Psoas muscle (tissue), 8 donors: ENCODE measurements around the gene SRMS. TPM values are rescaled to one million over a fixed set of nuclear protein-coding genes. Genes with fewer than 3 reads are reported as not detected.

Experiments used
- ATAC-seq, 4 donors: fragments of 200-7000 bp; cut with Tn5 transposase; one replicate each; pipeline ENCODE4 v1.9.1; 2020; ENCODE audit warnings: moderate library complexity in 3 of 4, mild to moderate bottlenecking in 2 of 4
- DNase-seq, 2 donors: peaks; one replicate each; pipeline ENCODE4 v3.0.0-alpha.2; 2020
- H3K27ac ChIP-seq: fragments of 200-600 bp; one replicate; pipeline ENCODE4 v1.8.0; 2022
- H3K27me3 ChIP-seq, 3 donors: fragments of 200-600 bp in 1 of 3; one replicate each; pipeline versions ENCODE4 v1.6.1 to v1.8.0; 2013 to 2022; ENCODE audit warnings: low read length in 2 of 3, mild to moderate bottlenecking in 2 of 3, moderate library complexity in 1 of 3; ENCODE audit not compliant: insufficient read depth in 3 of 3
- H3K36me3 ChIP-seq, 2 donors: fragments of 200-600 bp in 1 of 2; one replicate each; pipeline versions ENCODE4 v1.6.1 to v1.8.0; 2013 to 2022; ENCODE audit warnings: low read depth in 1 of 2, mild to moderate bottlenecking in 1 of 2, moderate library complexity in 1 of 2; ENCODE audit not compliant: insufficient read depth in 1 of 2
- H3K4me1 ChIP-seq: fragments of 200-600 bp; one replicate; pipeline ENCODE4 v1.8.0; 2022
- H3K4me3 ChIP-seq: fragments of 200-600 bp; one replicate; pipeline ENCODE4 v1.8.0; 2022; ENCODE audit warnings: mild to moderate bottlenecking
- H3K9me3 ChIP-seq: fragments of 200-600 bp; one replicate; pipeline ENCODE4 v1.8.0; 2022
- WGBS, 3 donors: extraction: QIAGEN DNeasy Blood & Tissue Kit; methylation state at CpG; one replicate each; pipeline versions ENCODE4 v1.1.6 to v1.1.7; 2013; 5-methylcytosine and 5-hydroxymethylcytosine counted together
- intact Hi-C, 2 donors: fragments of 100-400 bp; cut with DNase I; formaldehyde crosslinking; loops; one replicate each; pipeline versions ENCODE4 v1.11.0 to v1.14.2; 2022
- polyA plus RNA-seq, 3 donors: library from polyadenylated mRNA; stranded (reverse); fragments of 200-250 nt; gene quantifications; one replicate each; pipeline ENCODE4 v1.2.3, GENCODE V29; 2013
- total RNA-seq, 4 donors: library from RNA; stranded (reverse); fragmentation: NEBNext Ultra II Directional in 2 of 4; extraction: Animal tissue kit (Norgen Biotek cat#: 25700) in 2 of 4; gene quantifications; one replicate each; pipeline versions ENCODE4 v1.2.1 to v1.2.4, GENCODE V29; 2021 to 2023
- TF ChIP-seq, protein P1 (sequence below): fragments of 200-600 bp; IDR thresholded peaks from one replicate; pipeline ENCODE4 v1.8.0; 2022; ENCODE audit warnings: antibody characterized with exemption
- donor health status: healthy with polysubstance abuse.
- donor health status: DM: no; HTN: no; CAD: no; lungs with moderate emphysema.
- donor health status: Bipolar disorder and iron deficiency.
- donor health status: healthy.
- donor health status: DM: yes; HTN: yes; CAD: no.
- donor health status: DM: no; HTN: no; CAD: no.
- donor health status: DM: no; HTN: no; CAD: no.
- donor health status: DM: yes; HTN: yes; CAD: no.

The SRMS gene
- total and polyA plus RNA-seq, 7 donors: not detected

GRCh38 chr20:63544241-63544957 lies 3.1 kb downstream of the SRMS start:
- 47 to 70% (median 54%) methylated on average over 17 to 27 of the region's 27 CpGs for WGBS, 3 donors
- DNase-seq: no peak
- Histone ChIP-seq H3K36me3 (no peaks in the 10 kb centered on the region), H3K27ac (no peak overlapping the region), H3K4me3 (no peak overlapping the region), H3K4me1 (no peaks in the 10 kb centered on the region), H3K27me3 (peaks cover 0 to 44% (median 13%) of the 10 kb centered on the region in 3 donors), H3K9me3 (no peaks in the 10 kb centered on the region)
- TF ChIP-seq, protein P1, sequence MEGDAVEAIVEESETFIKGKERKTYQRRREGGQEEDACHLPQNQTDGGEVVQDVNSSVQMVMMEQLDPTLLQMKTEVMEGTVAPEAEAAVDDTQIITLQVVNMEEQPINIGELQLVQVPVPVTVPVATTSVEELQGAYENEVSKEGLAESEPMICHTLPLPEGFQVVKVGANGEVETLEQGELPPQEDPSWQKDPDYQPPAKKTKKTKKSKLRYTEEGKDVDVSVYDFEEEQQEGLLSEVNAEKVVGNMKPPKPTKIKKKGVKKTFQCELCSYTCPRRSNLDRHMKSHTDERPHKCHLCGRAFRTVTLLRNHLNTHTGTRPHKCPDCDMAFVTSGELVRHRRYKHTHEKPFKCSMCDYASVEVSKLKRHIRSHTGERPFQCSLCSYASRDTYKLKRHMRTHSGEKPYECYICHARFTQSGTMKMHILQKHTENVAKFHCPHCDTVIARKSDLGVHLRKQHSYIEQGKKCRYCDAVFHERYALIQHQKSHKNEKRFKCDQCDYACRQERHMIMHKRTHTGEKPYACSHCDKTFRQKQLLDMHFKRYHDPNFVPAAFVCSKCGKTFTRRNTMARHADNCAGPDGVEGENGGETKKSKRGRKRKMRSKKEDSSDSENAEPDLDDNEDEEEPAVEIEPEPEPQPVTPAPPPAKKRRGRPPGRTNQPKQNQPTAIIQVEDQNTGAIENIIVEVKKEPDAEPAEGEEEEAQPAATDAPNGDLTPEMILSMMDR: no peak
- no peak for ATAC-seq
- intact Hi-C loops: no loop called here

DNA sequence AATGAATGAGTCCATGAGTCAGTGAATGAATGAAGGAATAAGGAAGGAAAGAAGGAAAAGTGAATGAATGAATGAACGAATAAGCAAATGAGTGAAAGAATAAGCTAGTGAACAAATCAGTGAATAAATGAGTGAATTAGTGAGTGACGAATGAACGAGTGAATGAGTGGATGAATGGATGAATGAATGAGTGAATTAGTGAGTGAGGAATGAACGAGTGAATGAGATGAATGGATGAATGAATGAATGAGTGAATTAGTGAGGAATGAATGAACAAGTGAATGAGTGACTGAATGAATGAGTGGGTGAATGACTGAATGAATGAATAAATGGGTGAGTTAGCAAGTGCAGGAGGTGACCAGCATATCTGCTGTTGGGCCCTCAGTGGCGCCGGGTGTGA lies 3.8 kb downstream of the SRMS start:
- TF ChIP-seq, protein P1: no peak
- Histone ChIP-seq H3K27me3 (peaks cover 0 to 40% (median 11%) of the 10 kb centered on the region in 3 donors), H3K9me3 (no peaks in the 10 kb centered on the region), H3K4me3 (no peak overlapping the region), H3K27ac (no peak overlapping the region), H3K4me1 (no peaks in the 10 kb centered on the region), H3K36me3 (no peaks in the 10 kb centered on the region)
- DNase-seq: no peak
- ATAC-seq: no peak
- intact Hi-C loops: no loop called here
- 87 to 93% (median 88%) methylated on average over 6 of the region's 6 CpGs for WGBS, 3 donors

DNA sequence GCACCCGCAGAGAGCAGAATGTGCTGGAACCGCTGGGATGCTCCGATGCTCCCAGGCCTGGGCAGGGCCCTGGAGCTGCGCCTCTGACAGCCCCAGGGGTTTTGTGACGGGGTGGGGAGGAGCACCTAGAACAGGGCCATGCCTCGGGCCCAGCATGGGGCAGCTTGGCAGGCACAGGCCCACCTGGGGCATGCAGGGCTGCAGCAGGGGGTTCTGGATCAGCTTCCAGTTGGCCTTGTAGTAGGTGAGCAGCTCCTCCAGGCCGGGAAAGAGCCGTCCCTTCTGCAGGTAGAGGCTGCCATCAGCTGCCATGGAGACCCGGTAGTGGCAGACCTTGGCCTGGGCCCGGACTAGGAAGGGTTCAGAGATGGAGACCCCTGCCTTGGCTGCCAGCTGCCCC lies 4.4 kb downstream of the SRMS start:
- no peaks in the 10 kb centered on the region for H3K36me3 ChIP-seq
- H3K27ac ChIP-seq: no peak overlapping the region
- H3K4me3 ChIP-seq: no peak overlapping the region
- TF ChIP-seq, protein P1: no peak
- ATAC-seq (no peak), DNase-seq (no peak)
- WGBS, 3 donors: 79 to 84% (median 83%) methylated on average over 10 of the region's 10 CpGs
- H3K9me3 ChIP-seq: no peaks in the 10 kb centered on the region
- no peaks in the 10 kb centered on the region for H3K4me1 ChIP-seq
- intact Hi-C loops: no loop called here
- peaks cover 0 to 34% (median 7%) of the 10 kb centered on the region in 3 donors for H3K27me3 ChIP-seq

- ATAC-seq (no peak), DNase-seq (no peak)
- Histone ChIP-seq H3K36me3 (no peaks in the 10 kb centered on the region), H3K27ac (no peak overlapping the region), H3K9me3 (no peaks in the 10 kb centered on the region), H3K4me3 (no peak overlapping the region), H3K27me3 (peaks cover 0 to 30% (median 3%) of the 10 kb centered on the region in 3 donors), H3K4me1 (no peaks in the 10 kb centered on the region)
- WGBS, 3 donors: 83 to 88% (median 83%) methylated on average over 10 of the region's 10 CpGs
- TF ChIP-seq, protein P1: no peak
- intact Hi-C loops: no loop called here
These were observed 4.9 kb downstream of the SRMS start for GRCh38 chr20:63542696-63543095.
